SU-DHL-6 (cell line): ENCODE measurements around the gene DUSP6.

Experiments
- H2AFZ ChIP-seq: fragments of 200-600 bp; sonication (generic); 2 replicates; pipeline ENCODE4 v1.6.1; 2014; ENCODE audit warnings: low read depth, mild to moderate bottlenecking, moderate library complexity, mixed read lengths, antibody characterized with exemption, low read length; ENCODE audit not compliant: severe bottlenecking
- H3F3A ChIP-seq: fragments of 200-600 bp; shearing (Covaris generic); 2 replicates; pipeline ENCODE4 v1.6.0; 2016; ENCODE audit warnings: antibody characterized with exemption, mild to moderate bottlenecking; ENCODE audit not compliant: insufficient read depth
- H3K27ac ChIP-seq: fragments of 200-600 bp; sonication (generic); 2 replicates; pipeline ENCODE4 v1.5.1; 2016; ENCODE audit warnings: low read depth, mild to moderate bottlenecking, low read length, moderate library complexity, mixed read lengths
- H3K27me3 ChIP-seq: fragments of 200-600 bp; sonication (generic), shearing (Covaris generic); 2 replicates; pipeline ENCODE4 v1.6.0; 2014; ENCODE audit warnings: mild to moderate bottlenecking, low read length
- H3K36me3 ChIP-seq: fragments of 200-600 bp; sonication (generic); 2 replicates; pipeline ENCODE4 v1.6.1; 2014; ENCODE audit warnings: mild to moderate bottlenecking, low read length, mixed read lengths
- H3K4me2 ChIP-seq: fragments of 300-600, 200-600 bp; shearing (Covaris generic), sonication (generic); 2 replicates; pipeline ENCODE4 v1.6.0; 2014; ENCODE audit warnings: low read length, low read depth, mild to moderate bottlenecking; ENCODE audit not compliant: poor library complexity, severe bottlenecking
- H3K4me3 ChIP-seq: fragments of 200-600 bp; sonication (generic); 2 replicates; pipeline ENCODE4 v1.5.1; 2014; ENCODE audit warnings: antibody characterized with exemption, low read length, mild to moderate bottlenecking, mixed read lengths; ENCODE audit not compliant: insufficient read depth, poor library complexity, severe bottlenecking
- H3K79me2 ChIP-seq: fragments of 200-600 bp; sonication (generic); 2 replicates; pipeline ENCODE4 v1.6.1; 2014; ENCODE audit warnings: mild to moderate bottlenecking, low read length, moderate library complexity; ENCODE audit not compliant: insufficient read depth
- H3K9ac ChIP-seq: fragments of 200-600 bp; sonication (generic); 2 replicates; pipeline ENCODE4 v1.7.0; 2014; ENCODE audit warnings: mild to moderate bottlenecking, low read length
- H3K9me2 ChIP-seq: fragments of 200-600 bp; sonication (generic); replicated peaks from 2 replicates; pipeline ENCODE4 v1.6.1; 2014; ENCODE audit warnings: low read length; ENCODE audit not compliant: insufficient read depth
- H3K9me3 ChIP-seq: fragments of 200-600 bp; sonication (generic); 2 replicates; pipeline ENCODE4 v1.6.1; 2014; ENCODE audit warnings: low read length, mixed read lengths; ENCODE audit not compliant: insufficient read depth
- H4K20me1 ChIP-seq: fragments of 200-600 bp; sonication (generic); 2 replicates; pipeline ENCODE4 v1.6.1; 2014; ENCODE audit warnings: low read depth, mild to moderate bottlenecking, antibody characterized with exemption, low read length, moderate library complexity, mixed read lengths
- EZH2phosphoT487 ChIP-seq: fragments of 200-600 bp; sonication (generic), shearing (Covaris generic); conservative IDR thresholded peaks from 2 replicates; pipeline ENCODE4 v1.6.1; 2018; ENCODE audit warnings: mild to moderate bottlenecking, antibody characterized with exemption, low read length, moderate library complexity, mixed read lengths
- TF ChIP-seq, protein P1 (sequence below): fragments of 200-600 bp; sonication (generic); IDR thresholded peaks from one replicate; pipeline ENCODE4 v1.5.1; 2017; ENCODE audit warnings: antibody characterized with exemption, mild to moderate bottlenecking, low read length, moderate library complexity; ENCODE audit not compliant: insufficient read depth, poor library complexity, severe bottlenecking

Gene DUSP6

GRCh38 chr12:89353188-89353822 lies 1.0 kb upstream of the DUSP6 start:
- H3K27ac ChIP-seq = no peak overlapping the region
- no peaks in the 10 kb centered on the region for H3K9me2 ChIP-seq
- H3K27me3 ChIP-seq = no peaks in the 10 kb centered on the region
- H3K79me2 ChIP-seq = no peaks in the 10 kb centered on the region
- H3K4me2 ChIP-seq = peak overlapping the region; percentile 67
- H4K20me1 ChIP-seq = no peaks in the 10 kb centered on the region
- H3F3A ChIP-seq = no peaks in the 10 kb centered on the region
- H3K36me3 ChIP-seq = no peaks in the 10 kb centered on the region
- H2AFZ ChIP-seq = peak overlapping the region; percentile 66
- H3K4me3 ChIP-seq = peak overlapping the region; percentile 50
- H3K9ac ChIP-seq = peak overlapping the region; percentile 39
- no peak for TF ChIP-seq EZH2phosphoT487
- TF ChIP-seq, protein P1, sequence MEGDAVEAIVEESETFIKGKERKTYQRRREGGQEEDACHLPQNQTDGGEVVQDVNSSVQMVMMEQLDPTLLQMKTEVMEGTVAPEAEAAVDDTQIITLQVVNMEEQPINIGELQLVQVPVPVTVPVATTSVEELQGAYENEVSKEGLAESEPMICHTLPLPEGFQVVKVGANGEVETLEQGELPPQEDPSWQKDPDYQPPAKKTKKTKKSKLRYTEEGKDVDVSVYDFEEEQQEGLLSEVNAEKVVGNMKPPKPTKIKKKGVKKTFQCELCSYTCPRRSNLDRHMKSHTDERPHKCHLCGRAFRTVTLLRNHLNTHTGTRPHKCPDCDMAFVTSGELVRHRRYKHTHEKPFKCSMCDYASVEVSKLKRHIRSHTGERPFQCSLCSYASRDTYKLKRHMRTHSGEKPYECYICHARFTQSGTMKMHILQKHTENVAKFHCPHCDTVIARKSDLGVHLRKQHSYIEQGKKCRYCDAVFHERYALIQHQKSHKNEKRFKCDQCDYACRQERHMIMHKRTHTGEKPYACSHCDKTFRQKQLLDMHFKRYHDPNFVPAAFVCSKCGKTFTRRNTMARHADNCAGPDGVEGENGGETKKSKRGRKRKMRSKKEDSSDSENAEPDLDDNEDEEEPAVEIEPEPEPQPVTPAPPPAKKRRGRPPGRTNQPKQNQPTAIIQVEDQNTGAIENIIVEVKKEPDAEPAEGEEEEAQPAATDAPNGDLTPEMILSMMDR = no peak
- no peaks in the 10 kb centered on the region for H3K9me3 ChIP-seq

GRCh38 chr12:89352242-89352491 lies 134 bp downstream of the DUSP6 start:
- H2AFZ ChIP-seq = no peak overlapping the region
- no peaks in the 10 kb centered on the region for H3F3A ChIP-seq
- peak overlapping the region; percentile 9; the same call in 1 of the 2 replicates for H3K9ac ChIP-seq

GRCh38 chr12:89351489-89352241 lies 636 bp downstream of the DUSP6 start:
- H4K20me1 ChIP-seq = no peaks in the 10 kb centered on the region
- H3K9me3 ChIP-seq = no peaks in the 10 kb centered on the region
- peak overlapping the region; percentile 9; the same call in 1 of the 2 replicates for H3K9ac ChIP-seq

More at GRCh38 chr12:89352242-89352491, 134 bp downstream of the DUSP6 start:
- H3K9me2 ChIP-seq = no peaks in the 10 kb centered on the region
- no peak overlapping the region for H3K27ac ChIP-seq
- no peaks in the 10 kb centered on the region for H3K36me3 ChIP-seq
- no peak for TF ChIP-seq EZH2phosphoT487
- TF ChIP-seq, protein P1 = no peak
- no peaks in the 10 kb centered on the region for H3K9me3 ChIP-seq
- no peaks in the 10 kb centered on the region for H3K79me2 ChIP-seq
- no peaks in the 10 kb centered on the region for H3K27me3 ChIP-seq
- H3K4me3 ChIP-seq = peak overlapping the region; percentile 36
- peak overlapping the region; percentile 67 for H3K4me2 ChIP-seq
- no peaks in the 10 kb centered on the region for H4K20me1 ChIP-seq

More at GRCh38 chr12:89351489-89352241, 636 bp downstream of the DUSP6 start:
- no peaks in the 10 kb centered on the region for H3K27me3 ChIP-seq
- H3K79me2 ChIP-seq = no peaks in the 10 kb centered on the region
- H3K27ac ChIP-seq = no peak overlapping the region
- no peaks in the 10 kb centered on the region for H3F3A ChIP-seq
- H3K4me2 ChIP-seq = peak overlapping the region; percentile 67
- H2AFZ ChIP-seq = no peak overlapping the region
- TF ChIP-seq EZH2phosphoT487 = no peak
- TF ChIP-seq, protein P1 = no peak
- peak overlapping the region; percentile 36 for H3K4me3 ChIP-seq
- H3K36me3 ChIP-seq = no peaks in the 10 kb centered on the region
- no peaks in the 10 kb centered on the region for H3K9me2 ChIP-seq
